Measurements from ENCODE around the gene RDH13.
"Not testable (repeated sequence)": the region's sequence is repeated elsewhere in the genome, so short reads cannot be mapped to it uniquely, and the experiment has no call there.

Gene RDH13

DNA sequence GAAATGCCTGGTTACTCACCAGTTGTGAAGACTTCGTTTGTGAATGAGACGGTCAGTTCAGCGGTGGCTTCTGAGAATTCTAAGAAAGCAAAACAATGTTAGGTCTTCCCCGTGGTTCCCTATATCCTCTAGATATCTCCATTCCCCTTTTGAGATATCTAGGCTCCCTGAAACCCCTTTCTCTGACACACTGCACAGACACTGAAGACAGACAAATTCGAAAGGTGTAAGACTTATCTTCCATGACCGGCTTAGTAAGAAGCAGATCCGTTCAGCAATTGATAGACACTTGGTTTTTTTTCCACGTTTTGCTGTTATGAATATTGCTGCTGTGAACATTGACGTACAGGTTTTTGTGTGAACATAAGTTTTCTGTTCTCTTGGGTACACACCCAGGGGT lies 44.3 kb downstream of the RDH13 start:
- DNase-seq: no peak

DNA sequence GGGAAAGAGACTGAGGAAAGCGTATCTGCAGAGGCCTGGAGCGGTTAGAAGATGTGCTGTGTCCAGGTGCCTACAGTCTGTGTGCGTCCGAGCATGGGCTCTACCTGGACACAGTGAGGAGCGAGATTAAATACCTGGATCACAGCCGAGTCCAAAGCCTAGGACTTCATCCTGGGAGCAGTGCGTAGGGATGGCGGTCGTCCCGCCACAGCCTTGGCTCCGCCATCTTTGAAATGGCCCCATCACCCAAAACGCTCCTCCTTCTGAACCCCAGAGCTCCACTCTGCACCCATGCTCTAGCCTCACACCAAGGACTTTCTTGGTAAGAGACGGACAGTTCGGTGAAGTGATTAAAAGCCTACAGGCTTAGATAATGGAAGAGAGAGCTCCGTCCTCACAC lies 44.7 kb downstream of the RDH13 start:
- DNase-seq: no peak

DNA sequence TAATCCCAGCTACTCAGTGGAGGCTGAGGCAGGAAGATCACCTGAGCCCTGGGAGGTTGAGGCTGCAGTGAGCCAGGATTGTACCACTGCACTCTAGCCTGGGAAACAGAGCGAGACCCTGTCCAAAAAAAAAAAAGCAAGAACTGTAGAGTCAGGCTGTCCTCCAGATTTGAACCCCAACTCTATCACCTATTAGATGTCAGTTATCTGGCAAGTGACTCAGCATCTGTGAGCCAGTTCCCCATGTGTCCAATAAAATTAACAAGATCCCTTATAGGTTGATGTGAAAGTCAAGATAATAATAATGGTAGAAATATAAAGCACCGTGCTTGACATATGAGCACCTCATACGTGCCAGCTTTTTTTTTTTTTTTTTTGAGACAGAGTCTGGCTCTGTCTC lies 46.9 kb downstream of the RDH13 start:
- DNase-seq: no peak

DNA sequence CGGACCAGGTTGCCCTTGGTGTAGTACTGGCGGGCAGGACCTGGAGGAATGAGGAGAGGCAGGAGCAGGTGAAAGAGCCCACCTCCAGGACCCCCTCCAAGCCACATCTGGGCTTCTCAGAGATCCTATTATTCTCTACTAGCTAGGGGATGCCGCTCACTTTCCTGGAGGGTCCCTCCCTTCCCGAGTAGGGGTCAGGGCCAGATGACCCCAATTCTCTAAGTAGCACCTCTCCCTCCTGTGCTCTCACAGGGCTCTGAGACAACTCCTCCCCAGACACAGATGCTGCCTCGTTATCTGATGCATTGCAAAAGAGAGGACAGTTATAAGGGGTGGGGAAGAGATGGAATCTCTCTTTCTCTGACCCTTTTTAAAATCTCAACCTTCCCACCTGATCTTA lies 47.8 kb downstream of the RDH13 start:
- DNase-seq: no peak

DNA sequence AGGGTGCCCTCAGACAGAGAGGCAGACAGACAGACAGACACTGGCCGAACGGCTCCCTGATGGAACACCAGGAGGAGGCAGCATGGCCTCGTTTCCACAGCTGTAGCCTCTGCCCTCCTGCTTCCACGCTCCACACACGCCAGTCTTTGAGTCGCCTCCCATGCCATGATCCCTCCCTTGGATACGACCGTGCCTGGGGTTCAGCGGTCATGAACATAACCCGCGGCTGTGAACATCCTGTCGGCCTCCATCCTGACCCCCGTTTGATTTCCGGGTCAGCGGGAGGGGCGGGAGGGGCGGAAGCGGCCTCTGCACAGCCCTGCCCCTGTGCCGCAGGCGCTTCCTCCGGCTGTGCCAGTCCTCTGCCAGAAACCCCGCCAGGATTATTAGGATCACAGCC lies 48.2 kb downstream of the RDH13 start:
- DNase-seq: no peak

DNA sequence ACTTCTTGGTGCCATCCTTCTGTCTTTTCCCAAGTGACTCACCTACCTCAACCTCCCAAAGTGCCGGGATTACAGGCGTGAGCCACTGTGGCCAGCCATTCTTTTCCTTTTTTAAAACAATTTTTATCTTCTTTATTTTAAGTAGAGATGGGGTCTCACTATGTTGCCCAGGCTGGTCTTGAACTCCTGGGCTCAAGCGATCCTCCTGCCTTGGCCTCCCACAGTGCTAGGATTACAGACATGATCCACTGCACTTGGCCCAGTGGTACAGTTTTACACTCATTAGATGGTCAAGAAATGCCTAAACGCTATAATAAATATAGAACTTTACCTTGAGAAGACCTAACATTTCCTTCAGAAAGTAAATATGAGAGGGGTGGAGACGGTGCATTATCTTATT lies 49.4 kb downstream of the RDH13 start:
- DNase-seq: no peak

DNA sequence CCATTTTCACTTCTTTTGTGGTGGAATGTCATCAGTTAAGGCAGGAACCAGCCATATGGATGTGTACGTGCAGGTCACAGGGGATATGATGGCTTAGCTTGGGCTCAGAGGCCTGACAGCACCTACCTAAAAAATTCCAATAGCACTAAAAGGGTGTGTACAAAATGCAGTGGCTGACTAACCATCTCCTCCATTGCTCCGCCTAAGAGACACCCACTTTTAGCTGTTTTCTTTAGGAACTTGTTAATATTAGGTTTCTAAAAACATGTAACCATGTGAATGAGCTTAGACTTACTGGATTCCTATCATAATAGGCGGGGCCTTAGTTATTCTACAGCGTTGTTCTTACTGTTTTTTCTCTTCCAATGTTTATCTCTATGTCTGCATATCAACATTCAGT lies 50.6 kb downstream of the RDH13 start:
- DNase-seq: no peak

DNA sequence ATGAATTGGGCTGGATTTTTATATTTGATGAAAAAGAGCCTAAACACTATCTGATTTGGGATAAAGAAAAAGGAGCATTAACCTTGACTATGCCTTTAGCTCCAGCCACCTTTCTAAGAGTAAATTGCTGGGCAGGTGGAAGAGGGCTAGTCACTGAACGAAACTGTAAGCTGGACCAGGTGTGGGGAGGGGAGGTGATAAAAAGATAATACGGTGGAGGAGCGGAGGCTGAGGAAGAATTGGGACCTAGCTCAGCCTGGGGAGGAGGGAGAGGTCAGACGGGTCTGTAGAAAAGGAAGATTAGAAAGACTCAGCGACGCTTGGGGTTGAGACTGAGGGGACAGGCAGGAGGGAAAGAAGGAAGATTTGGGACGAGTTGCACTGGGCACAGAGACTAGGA lies 52.4 kb downstream of the RDH13 start:
- DNase-seq: not testable (repeated sequence)

DNA sequence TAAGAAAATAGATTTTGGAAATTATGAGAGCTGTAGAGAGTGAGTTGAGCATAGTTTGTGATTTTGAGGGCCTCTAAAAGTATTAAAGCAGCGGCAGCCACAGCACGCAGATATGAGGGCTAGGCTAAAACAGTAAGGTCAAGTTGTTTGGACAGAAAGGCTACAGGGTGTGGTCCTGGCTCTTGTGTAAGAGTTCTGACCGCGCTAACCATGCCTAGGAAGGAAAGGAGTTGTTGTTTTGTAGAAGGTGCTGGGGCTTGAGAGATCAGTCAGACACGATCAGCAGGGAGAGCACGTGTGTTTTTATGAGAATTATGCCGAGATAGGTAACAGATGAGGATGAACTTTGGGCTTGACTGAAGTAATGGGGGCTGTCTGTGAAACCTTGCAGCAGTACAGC lies 54.2 kb downstream of the RDH13 start:
- not testable (repeated sequence) for DNase-seq

DNA sequence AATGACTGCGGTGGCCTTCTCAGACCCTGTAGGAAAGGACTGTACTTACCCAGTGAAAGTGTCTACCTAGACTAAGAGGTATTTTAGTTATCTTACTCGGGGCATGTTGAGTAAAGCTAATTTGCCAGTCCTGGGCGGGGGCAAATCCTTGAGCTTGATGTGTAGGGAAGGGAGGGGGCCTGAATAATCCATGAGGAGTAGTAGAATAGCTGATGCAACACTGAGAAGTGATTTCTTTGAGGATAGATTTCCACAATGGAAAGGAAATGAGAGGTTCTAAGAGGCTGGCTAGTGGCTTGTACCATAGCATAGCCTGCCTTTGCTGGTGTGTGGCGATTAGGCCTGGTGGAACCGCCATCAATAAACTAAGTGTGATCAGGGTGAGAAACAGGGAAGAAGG lies 54.8 kb downstream of the RDH13 start:
- DNase-seq: not testable (repeated sequence)

DNA sequence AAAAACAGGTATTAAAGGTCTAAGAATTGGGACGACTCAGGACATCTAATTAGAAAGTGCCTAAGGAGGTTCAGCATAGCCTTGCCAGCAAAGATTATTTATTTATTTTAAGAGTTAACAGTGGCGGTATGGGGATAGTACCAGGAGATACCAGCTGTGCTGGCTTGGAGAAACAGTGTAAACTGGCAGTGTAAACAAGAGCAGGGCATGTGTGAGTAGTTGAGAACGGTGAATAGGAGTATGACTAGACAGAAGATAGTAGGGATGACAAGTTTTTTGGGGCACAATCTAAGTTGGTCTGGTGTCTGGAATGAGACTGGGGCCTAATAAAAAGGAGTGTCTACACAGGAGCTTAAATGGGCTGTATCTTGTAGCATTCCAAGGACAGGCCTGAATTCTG lies 55.4 kb downstream of the RDH13 start:
- not testable (repeated sequence) for DNase-seq

DNA sequence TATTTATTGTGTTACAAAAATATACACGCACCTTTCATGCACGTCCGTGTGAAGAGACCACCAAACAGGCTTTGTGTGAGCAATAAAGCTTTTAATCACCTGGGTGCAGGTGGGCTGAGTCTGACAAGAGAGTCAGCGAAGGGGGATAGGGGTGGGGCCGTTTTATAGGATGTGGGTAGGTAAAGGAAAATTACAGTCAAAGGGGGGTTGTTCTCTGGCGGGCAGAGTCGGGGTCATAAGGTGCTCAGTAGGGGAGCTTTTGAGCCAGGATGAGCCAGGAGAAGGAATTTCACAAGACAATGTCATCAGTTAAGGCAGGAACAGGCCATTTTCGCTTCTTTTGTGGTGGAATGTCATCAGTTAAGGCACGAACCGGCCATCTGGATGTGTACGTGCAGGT lies 56.2 kb downstream of the RDH13 start:
- not testable (repeated sequence) for DNase-seq

DNA sequence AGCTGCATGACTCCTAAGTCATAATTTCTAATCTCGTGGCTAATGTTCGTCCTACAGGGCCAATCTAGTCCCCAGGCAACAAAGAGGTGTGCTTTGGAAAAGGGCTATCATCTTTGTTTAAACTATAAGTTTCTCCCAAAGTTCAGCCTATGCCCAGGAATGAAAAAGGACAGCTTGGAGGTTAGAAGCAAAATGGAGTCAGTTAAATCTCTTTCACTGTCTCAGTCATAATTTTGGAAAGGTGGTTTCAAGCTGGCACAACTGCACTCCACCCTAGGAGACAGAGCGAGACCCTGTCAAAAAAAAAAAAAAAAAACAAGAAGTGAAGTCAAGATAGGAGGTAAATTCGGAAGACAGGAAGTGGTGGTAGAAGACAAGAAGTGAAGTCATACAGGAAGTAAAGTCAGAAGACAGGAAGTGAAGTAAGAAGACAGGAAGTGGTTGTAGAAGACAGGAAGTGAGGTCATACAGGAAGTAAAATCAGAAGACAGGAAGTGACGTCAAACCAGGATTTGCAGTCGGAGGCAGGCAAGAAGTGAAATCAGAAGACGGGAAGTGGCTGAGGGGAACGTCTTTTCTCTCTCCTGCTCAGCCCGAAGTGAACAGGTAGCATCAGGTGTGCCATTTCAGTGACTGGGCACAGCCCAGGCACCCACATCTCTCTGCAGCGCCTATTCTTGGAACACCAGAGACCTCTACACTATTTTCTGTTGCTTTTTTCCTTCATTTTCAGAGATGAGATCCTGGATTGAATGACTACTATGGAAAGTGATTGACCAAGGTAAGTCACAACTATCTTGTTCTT lies 57.1 kb downstream of the RDH13 start:
- DNase-seq: peak in 3 of 58 donors; percentile 1 to 55 (median 43)

DNA sequence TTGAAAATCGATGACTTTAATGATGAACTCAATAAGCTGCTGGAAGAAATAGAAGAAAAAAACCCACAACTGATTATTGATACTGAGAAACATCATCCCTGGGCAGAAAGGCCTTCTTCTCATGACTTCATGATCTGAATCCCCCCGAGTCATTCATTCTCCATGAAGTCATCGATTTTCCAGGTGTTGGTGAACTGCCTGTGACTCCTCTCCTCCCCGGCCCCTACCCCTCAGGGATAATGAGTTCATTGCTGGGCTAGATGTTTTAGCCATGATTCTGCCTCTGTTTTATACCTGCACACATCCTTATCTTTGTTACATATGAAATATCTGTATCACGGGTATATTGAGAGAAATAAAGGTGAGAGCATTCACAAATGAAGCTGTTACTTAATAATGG lies 62.2 kb downstream of the RDH13 start:
- DNase-seq: no peak

DNA sequence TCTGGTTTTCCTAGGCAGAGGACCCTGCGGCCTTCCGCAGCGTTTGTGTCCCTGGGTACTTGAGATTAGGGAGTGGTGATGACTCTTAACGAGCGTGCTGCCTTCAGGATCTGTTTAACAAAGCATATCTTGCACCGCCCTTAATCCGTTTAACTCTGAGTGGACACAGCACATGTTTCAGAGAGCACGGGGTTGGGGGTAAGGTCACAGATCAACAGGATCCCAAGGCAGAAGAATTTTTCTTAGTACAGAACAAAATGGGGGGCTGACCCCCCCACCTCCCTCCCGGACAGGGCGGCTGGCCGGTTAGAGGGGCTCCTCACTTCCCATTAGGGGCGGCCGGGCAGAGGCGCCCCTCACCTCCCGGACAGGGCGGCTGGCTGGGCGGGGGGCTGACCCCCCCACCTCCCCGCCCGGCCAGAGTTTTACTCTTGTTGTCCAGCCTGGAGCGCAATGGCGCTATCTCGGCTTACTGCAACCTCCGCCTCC lies 64.2 kb downstream of the RDH13 start:
- DNase-seq: not testable (repeated sequence)

DNA sequence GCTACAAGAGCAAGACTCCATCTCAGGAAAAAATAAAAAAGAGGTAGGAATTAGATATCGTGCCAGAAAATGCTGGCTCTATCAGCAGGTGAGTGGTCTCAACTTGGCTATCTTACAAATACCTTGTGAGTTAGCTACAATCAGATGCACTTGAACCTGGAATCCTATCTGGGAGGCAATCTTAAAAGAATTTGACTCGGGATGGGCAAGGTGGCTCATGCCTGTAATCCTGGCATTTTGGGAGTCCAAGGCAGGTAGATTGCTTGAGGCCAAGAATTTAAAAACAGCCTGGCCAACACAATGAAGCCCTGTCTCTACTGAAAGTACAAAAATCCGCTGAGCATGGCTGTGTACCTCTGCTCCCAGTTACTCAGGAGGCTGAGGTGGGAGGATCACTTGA lies 67.4 kb downstream of the RDH13 start:
- no peak for DNase-seq

Data from anterior cingulate cortex (tissue), 58 donors.